Chondrocyte (in vitro differentiated cells): ENCODE measurements around the gene FAM81A. TPM values are rescaled to one million over a fixed set of nuclear protein-coding genes. Genes with fewer than 3 reads are reported as not detected.

ENCODE experiments used
- DNase-seq: peaks from one replicate; pipeline ENCODE4 v3.0.0; 2021; ENCODE audit warnings: mixed read lengths, low spot score
- H3K27ac Mint-ChIP-seq: one replicate; pipeline ENCODE4 v1.8.0; 2021; ENCODE audit warnings: mild to moderate bottlenecking, moderate library complexity, mixed read lengths; ENCODE audit not compliant: unreplicated experiment
- H3K27me3 Mint-ChIP-seq: 2 replicates; pipeline ENCODE4 v1.8.0; 2021; ENCODE audit warnings: low read depth, mixed read lengths
- H3K36me3 Mint-ChIP-seq: 2 replicates; pipeline ENCODE4 v1.8.0; 2021; ENCODE audit warnings: low read depth, mixed read lengths
- H3K4me1 Mint-ChIP-seq: 2 replicates; pipeline ENCODE4 v1.8.0; 2021; ENCODE audit warnings: low read depth, mild to moderate bottlenecking, mixed read lengths
- H3K4me3 Mint-ChIP-seq: one replicate; pipeline ENCODE4 v1.8.0; 2021; ENCODE audit warnings: mild to moderate bottlenecking, moderate library complexity, mixed read lengths; ENCODE audit not compliant: unreplicated experiment
- H3K9me3 Mint-ChIP-seq: 2 replicates; pipeline ENCODE4 v1.8.0; 2021; ENCODE audit warnings: low read depth, mixed read lengths
- CTCF ChIP-seq: fragments of 200-600 bp; sonication (generic); IDR thresholded peaks from 2 replicates; pipeline ENCODE4 v1.5.0; 2021; ENCODE audit warnings: antibody characterized with exemption, mild to moderate bottlenecking, moderate library complexity
- total RNA-seq: library from RNA; stranded (reverse); gene quantifications from 3 replicates; pipeline ENCODE4 v1.2.1, GENCODE V29; 2021

FAM81A gene
- total RNA-seq, 1 donor from 2014 or later = 0.15 TPM

GRCh38 chr15:59413577-59413976 is 24.4 kb upstream of the FAM81A start:
- no peaks in the 10 kb centered on the region for H3K36me3 Mint-ChIP-seq
- no peak for TF ChIP-seq CTCF

GRCh38 chr15:59416816-59417215 is 21.2 kb upstream of the FAM81A start:
- Mint-ChIP-seq H3K36me3 (no peaks in the 10 kb centered on the region), H3K27me3 (peaks cover 45% of the 10 kb centered on the region), H3K27ac (no peak overlapping the region), H3K9me3 (no peaks in the 10 kb centered on the region), H3K4me3 (no peak overlapping the region), H3K4me1 (no peaks in the 10 kb centered on the region)
- TF ChIP-seq CTCF = no peak
- no peak for DNase-seq

More at GRCh38 chr15:59413577-59413976, 24.4 kb upstream of the FAM81A start:
- DNase-seq = no peak
- Mint-ChIP-seq H3K27me3 (peaks cover 44% of the 10 kb centered on the region), H3K4me3 (no peak overlapping the region), H3K4me1 (no peaks in the 10 kb centered on the region), H3K9me3 (no peaks in the 10 kb centered on the region), H3K27ac (no peak overlapping the region)

GRCh38 chr15:59419170-59419569 is 18.8 kb upstream of the FAM81A start:
- H3K9me3 Mint-ChIP-seq = no peaks in the 10 kb centered on the region

GRCh38 chr15:59420108-59420507 is 17.9 kb upstream of the FAM81A start:
- Mint-ChIP-seq H3K27ac (no peak overlapping the region), H3K4me3 (no peak overlapping the region), H3K4me1 (no peaks in the 10 kb centered on the region), H3K36me3 (no peaks in the 10 kb centered on the region), H3K9me3 (no peaks in the 10 kb centered on the region), H3K27me3 (peaks cover 49% of the 10 kb centered on the region)
- DNase-seq = no peak
- no peak for TF ChIP-seq CTCF

More at GRCh38 chr15:59419170-59419569, 18.8 kb upstream of the FAM81A start:
- no peak for DNase-seq
- Mint-ChIP-seq H3K36me3 (no peaks in the 10 kb centered on the region), H3K27me3 (peaks cover 43% of the 10 kb centered on the region), H3K27ac (no peak overlapping the region), H3K4me3 (no peak overlapping the region), H3K4me1 (no peaks in the 10 kb centered on the region)
- TF ChIP-seq CTCF = no peak

- no peak overlapping the region for H3K4me3 Mint-ChIP-seq
- H3K27me3 Mint-ChIP-seq = peaks cover 45% of the 10 kb centered on the region
- no peak for DNase-seq
- H3K27ac Mint-ChIP-seq = no peak overlapping the region
- TF ChIP-seq CTCF = peak; percentile 30
- H3K36me3 Mint-ChIP-seq = no peaks in the 10 kb centered on the region
- H3K9me3 Mint-ChIP-seq = no peaks in the 10 kb centered on the region
- no peaks in the 10 kb centered on the region for H3K4me1 Mint-ChIP-seq
Observed at GRCh38 chr15:59420986-59421618, 16.9 kb upstream of the FAM81A start.
